ENCODE data around the gene FIGNL2.
"Not testable (repeated sequence)": the region's sequence is repeated elsewhere in the genome, so short reads cannot be mapped to it uniquely, and the experiment has no call there.

FIGNL2 gene

DNA sequence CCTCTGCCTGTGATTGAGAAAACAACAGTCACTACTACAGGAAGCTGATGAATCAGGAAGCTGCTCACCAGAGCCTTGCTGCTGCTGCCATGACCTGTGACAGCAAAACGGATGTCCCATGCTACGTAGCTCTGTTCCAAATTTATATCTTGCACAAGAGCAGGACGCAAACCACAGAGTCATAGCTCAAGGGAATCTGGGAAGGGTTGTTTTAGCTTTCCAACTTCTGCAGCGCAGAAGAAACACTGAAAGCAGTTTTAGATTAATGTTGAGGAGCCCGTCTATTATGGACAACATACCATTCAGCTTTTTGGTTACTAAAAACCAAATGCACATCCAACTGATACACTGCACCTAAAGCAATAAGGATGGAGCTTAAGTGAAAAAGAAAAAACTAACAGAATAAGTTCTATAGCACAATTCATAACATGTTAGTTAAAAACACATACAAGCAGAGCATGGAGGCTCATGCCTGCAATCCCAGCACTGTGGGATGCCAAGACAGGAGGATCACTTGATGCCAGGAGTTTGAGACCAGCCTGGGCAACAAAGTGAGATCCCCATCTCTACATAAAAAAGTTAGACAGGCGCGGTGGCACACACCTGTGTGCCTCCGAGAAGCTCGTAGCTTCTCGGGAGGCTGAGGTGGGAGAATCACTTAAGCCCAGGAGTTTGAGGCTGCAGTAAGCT lies 37.6 kb upstream of the FIGNL2 start:
- DNase-seq (ENCODE audit: low read depth in 2 of 2): peak; percentile 98
- TF ChIP-seq, protein P1, sequence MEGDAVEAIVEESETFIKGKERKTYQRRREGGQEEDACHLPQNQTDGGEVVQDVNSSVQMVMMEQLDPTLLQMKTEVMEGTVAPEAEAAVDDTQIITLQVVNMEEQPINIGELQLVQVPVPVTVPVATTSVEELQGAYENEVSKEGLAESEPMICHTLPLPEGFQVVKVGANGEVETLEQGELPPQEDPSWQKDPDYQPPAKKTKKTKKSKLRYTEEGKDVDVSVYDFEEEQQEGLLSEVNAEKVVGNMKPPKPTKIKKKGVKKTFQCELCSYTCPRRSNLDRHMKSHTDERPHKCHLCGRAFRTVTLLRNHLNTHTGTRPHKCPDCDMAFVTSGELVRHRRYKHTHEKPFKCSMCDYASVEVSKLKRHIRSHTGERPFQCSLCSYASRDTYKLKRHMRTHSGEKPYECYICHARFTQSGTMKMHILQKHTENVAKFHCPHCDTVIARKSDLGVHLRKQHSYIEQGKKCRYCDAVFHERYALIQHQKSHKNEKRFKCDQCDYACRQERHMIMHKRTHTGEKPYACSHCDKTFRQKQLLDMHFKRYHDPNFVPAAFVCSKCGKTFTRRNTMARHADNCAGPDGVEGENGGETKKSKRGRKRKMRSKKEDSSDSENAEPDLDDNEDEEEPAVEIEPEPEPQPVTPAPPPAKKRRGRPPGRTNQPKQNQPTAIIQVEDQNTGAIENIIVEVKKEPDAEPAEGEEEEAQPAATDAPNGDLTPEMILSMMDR (IDR thresholded peaks at IDR 0.05; ENCODE audit: low read depth, low read length): no peak
- no peak overlapping the region for H3K4me3 ChIP-seq (replicated peaks in 1 of 2; ENCODE audit: low read depth in 2 of 2, low read length in 2 of 2)

GRCh38 chr12:51885294-51886020 lies 36.9 kb upstream of the FIGNL2 start:
- DNase-seq (ENCODE audit: low read depth in 2 of 2); H3K4me3 ChIP-seq (replicated peaks in 1 of 2; ENCODE audit: low read depth in 2 of 2, low read length in 2 of 2): not testable (repeated sequence)

DNA sequence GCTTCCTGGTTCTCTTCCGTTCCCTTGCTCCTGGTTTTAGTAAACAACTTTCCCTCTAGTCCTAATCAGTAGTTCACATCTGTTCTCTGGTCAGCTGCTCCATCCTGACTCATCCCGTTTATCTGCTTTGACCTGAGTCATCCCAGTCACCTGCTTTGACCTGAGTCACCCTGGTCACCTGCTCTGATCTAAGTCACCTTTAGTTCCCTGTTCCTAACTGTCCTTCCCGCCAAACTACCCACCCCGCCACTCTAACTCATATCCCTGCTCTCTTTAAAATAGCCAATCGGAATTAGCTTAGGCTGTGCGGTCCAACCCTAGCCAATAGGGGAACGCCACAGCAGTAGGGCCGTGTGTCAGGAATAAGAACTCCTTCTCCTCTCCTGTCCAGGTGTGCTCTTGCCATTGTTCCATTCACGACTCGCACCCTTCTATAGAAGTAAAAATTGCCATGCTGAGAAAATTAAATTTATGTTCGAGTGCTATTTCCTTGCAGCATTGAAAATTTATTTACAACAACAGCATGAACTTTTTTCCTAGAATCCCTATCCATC lies 36.2 kb upstream of the FIGNL2 start:
- no peak overlapping the region for H3K4me3 ChIP-seq (replicated peaks in 1 of 2; ENCODE audit: low read depth in 2 of 2, low read length in 2 of 2)
- TF ChIP-seq, protein P1 (IDR thresholded peaks at IDR 0.05; ENCODE audit: low read depth, low read length): no peak
- peak in 1 of 2 donors; percentile 40 for DNase-seq (ENCODE audit: low read depth in 2 of 2)

DNA sequence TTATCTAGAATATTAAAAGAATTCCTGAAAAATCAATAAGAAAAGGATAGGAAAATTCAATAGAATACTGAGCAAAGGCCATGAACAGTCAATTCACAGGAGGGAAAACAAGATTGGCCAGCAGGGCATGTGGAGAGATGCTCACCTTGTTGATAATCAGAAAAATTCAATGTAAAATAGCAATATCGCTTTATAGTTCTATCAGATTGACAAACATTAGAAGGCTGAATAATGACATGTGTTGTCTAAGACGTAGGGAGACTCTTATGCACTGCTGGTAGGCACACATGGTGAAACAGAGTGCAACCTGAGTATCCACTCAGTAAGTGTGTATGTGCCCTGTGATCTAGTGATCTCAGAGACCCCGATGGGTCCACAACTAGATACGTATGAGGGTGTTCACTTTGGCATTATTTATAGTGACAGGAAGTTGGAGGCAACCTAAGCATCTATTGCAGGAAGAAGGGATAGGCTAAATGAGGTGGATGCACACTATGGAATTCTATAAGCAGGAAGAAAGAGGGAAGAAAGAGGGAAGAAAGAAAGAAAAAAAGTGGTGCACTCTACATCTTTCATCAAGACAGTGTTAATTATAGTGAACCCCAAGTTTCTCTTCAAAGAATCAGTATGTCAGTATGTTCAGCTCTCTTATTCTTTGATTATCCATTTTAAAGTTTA lies 35.6 kb upstream of the FIGNL2 start:
- no peak for DNase-seq (ENCODE audit: low read depth in 2 of 2)
- TF ChIP-seq, protein P1 (IDR thresholded peaks at IDR 0.05; ENCODE audit: low read depth, low read length): no peak
- no peak overlapping the region for H3K4me3 ChIP-seq (replicated peaks in 1 of 2; ENCODE audit: low read depth in 2 of 2, low read length in 2 of 2)

DNA sequence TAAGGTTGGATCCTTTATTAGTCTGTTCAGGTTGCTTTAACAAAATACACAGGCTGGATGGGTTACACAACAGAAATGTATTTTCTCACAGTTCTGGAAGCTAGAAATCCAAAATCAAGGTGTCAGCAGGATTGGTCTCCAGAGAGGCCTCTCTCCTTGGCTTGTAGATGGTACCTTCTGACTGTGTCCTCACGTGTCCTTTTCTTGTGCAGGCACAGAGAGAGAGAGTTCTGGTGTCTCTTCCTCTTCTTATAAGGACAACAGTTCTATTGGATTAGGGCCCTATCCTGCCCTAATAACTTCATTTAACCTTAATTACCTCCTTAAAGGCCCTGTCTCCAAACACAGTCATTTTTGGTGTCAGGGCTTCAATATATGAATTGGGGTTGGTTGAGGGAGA lies 34.8 kb upstream of the FIGNL2 start:
- TF ChIP-seq, protein P1 (IDR thresholded peaks at IDR 0.05; ENCODE audit: low read depth, low read length): no peak
- DNase-seq (ENCODE audit: low read depth in 2 of 2): no peak
- H3K4me3 ChIP-seq (replicated peaks in 1 of 2; ENCODE audit: low read depth in 2 of 2, low read length in 2 of 2): no peak overlapping the region

GRCh38 chr12:51879102-51879501 lies 30.6 kb upstream of the FIGNL2 start:
- TF ChIP-seq, protein P1 (IDR thresholded peaks at IDR 0.05; ENCODE audit: low read depth, low read length): no peak
- no peak overlapping the region for H3K4me3 ChIP-seq (replicated peaks in 1 of 2; ENCODE audit: low read depth in 2 of 2, low read length in 2 of 2)
- DNase-seq (ENCODE audit: low read depth in 2 of 2): no peak

DNA sequence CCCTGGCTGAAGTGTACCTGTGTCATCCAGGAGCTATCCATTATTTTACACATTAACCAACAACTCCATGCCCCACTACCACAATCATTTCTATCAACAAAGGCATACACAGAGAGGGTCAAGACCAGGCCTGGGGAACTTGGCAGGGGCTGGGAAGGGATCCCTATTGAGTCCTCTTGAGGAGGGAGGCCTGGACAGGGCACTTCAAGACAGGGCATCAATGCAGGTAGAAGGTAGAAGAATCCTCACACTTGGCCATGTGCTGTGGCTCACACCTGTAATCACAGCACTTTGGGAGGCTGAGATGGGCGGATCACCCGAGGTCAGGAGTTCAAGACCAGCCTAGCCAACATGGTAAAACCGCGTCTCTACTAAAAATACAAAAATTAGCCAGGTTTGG lies 26.0 kb upstream of the FIGNL2 start:
- DNase-seq (ENCODE audit: low read depth in 2 of 2): no peak
- TF ChIP-seq, protein P1 (IDR thresholded peaks at IDR 0.05; ENCODE audit: low read depth, low read length): no peak
- no peak overlapping the region for H3K4me3 ChIP-seq (replicated peaks in 1 of 2; ENCODE audit: low read depth in 2 of 2, low read length in 2 of 2)

All from cardiac fibroblast (primary cell).